GM23248 (cell line): ENCODE measurements around the gene GGA3. TPM values are rescaled to one million over a fixed set of nuclear protein-coding genes. Genes with fewer than 3 reads are reported as not detected.
"Not testable (repeated sequence)": the region's sequence is repeated elsewhere in the genome, so short reads cannot be mapped to it uniquely, and the experiment has no call there.

Source experiments
- DNase-seq: peaks from one replicate; pipeline ENCODE4 v3.0.0-alpha.2; 2015
- H2AFZ ChIP-seq: fragments of 200-600 bp; sonication (generic); 2 replicates; pipeline ENCODE4 v1.6.1; 2016; ENCODE audit warnings: antibody characterized with exemption
- H3F3A ChIP-seq: fragments of 200-600 bp; sonication (generic); 2 replicates; pipeline ENCODE4 v1.6.1; 2016; ENCODE audit warnings: mild to moderate bottlenecking, antibody characterized with exemption, mixed run types; ENCODE audit not compliant: insufficient read depth
- H3K27ac ChIP-seq: fragments of 200-600 bp; sonication (generic); 2 replicates; pipeline ENCODE4 v1.5.1; 2016; ENCODE audit warnings: mild to moderate bottlenecking
- H3K27me3 ChIP-seq: fragments of 200-600 bp; sonication (generic); replicated peaks from 2 replicates; pipeline ENCODE4 v1.6.1; 2016; ENCODE audit warnings: mild to moderate bottlenecking; ENCODE audit not compliant: insufficient read depth
- H3K36me3 ChIP-seq: fragments of 200-600 bp; sonication (generic); 2 replicates; pipeline ENCODE4 v1.6.1; 2016; ENCODE audit warnings: low read depth, mild to moderate bottlenecking
- H3K4me1 ChIP-seq: fragments of 200-600 bp; sonication (generic); 2 replicates; pipeline ENCODE4 v1.6.1; 2016; ENCODE audit warnings: mild to moderate bottlenecking; ENCODE audit not compliant: insufficient read depth
- H3K4me2 ChIP-seq: fragments of 200-600 bp; sonication (generic); one replicate; pipeline ENCODE4 v1.6.1; 2016; ENCODE audit warnings: mild to moderate bottlenecking; ENCODE audit not compliant: unreplicated experiment
- H3K4me3 ChIP-seq: fragments of 200-600 bp; sonication (generic); 2 replicates; pipeline ENCODE4 v1.5.1; 2016; ENCODE audit warnings: mild to moderate bottlenecking
- H3K79me2 ChIP-seq: fragments of 200-600 bp; sonication (generic); 2 replicates; pipeline ENCODE4 v1.6.1; 2016; ENCODE audit warnings: mild to moderate bottlenecking; ENCODE audit not compliant: insufficient read depth
- H3K9ac ChIP-seq: fragments of 200-600 bp; sonication (generic); 2 replicates; pipeline ENCODE4 v1.6.1; 2016; ENCODE audit warnings: mild to moderate bottlenecking
- H3K9me2 ChIP-seq: fragments of 200-600 bp; sonication (generic); 2 replicates; pipeline ENCODE4 v1.6.1; 2016; ENCODE audit warnings: mixed run types, mild to moderate bottlenecking, moderate library complexity; ENCODE audit not compliant: insufficient read depth
- H3K9me3 ChIP-seq: fragments of 200-600 bp; sonication (generic); one replicate; pipeline ENCODE4 v1.6.1; 2017; ENCODE audit warnings: low read depth
- H4K20me1 ChIP-seq: fragments of 200-600 bp; sonication (generic); 2 replicates; pipeline ENCODE4 v1.6.0; 2016; ENCODE audit not compliant: insufficient read depth
- EZH2 ChIP-seq: fragments of 200-600 bp; sonication (generic); IDR thresholded peaks from 2 replicates; pipeline ENCODE4 v1.6.1; 2018; ENCODE audit warnings: antibody characterized with exemption, mild to moderate bottlenecking; ENCODE audit not compliant: insufficient read depth, poor library complexity, severe bottlenecking
- EZH2phosphoT487 ChIP-seq: fragments of 200-600 bp; sonication (generic); IDR thresholded peaks from 2 replicates; pipeline ENCODE4 v1.6.1; 2018; ENCODE audit warnings: antibody characterized with exemption, moderate library complexity, mild to moderate bottlenecking, low read depth; ENCODE audit not compliant: insufficient read depth
- WGBS, 2 experiments: methylation state at CpG; one replicate each; pipeline ENCODE4 v1.1.6; 2015 to 2017; ENCODE audit warnings: low lambda C conversion rate in 2 of 2, low coverage in 1 of 2; ENCODE audit errors: missing lambda C conversion rate in 2 of 2; 5-methylcytosine and 5-hydroxymethylcytosine counted together
- in situ Hi-C: fragments of 300-500 bp; cut with MboI; formaldehyde crosslinking; loops from 2 replicates; pipeline ENCODE4 v1.15.0; 2020
- polyA plus RNA-seq: library from polyadenylated mRNA; unstranded; fragments of >200 nt; fragmentation: Nextera tagmentation; extraction: Ambion mirVana; gene quantifications from 2 replicates; pipeline ENCODE4 v1.2.1, GENCODE V29; 2016
- total RNA-seq: library from RNA; depleted of rRNA; stranded (reverse); fragments of >200 nt; shearing (Covaris generic); gene quantifications from 2 replicates; pipeline ENCODE4 v1.2.3, GENCODE V29; 2014

GGA3 gene
- total and polyA plus RNA-seq, 2 experiments from 2014 or later = 12.1 to 16.0 TPM

- Histone ChIP-seq H3K27ac (no peak overlapping the region), H3K79me2 (no peaks in the 10 kb centered on the region), H3K4me1 (no peaks in the 10 kb centered on the region), H3K9me3 (no peaks in the 10 kb centered on the region), H3F3A (no peaks in the 10 kb centered on the region), H3K9ac (no peak overlapping the region), H2AFZ (no peak overlapping the region), H3K4me3 (no peak overlapping the region), H3K27me3 (no peaks in the 10 kb centered on the region), H3K36me3 (no peaks in the 10 kb centered on the region; the same call in 1 of the 2 replicates), H3K4me2 (no peak overlapping the region), H3K9me2 (no peaks in the 10 kb centered on the region), H4K20me1 (no peaks in the 10 kb centered on the region)
- WGBS, 2 experiments = 86 to 89% methylated on average over 9 of the region's 9 CpGs
- no peak for DNase-seq
- in situ Hi-C loops = no loop called here
- TF ChIP-seq EZH2phosphoT487 (no peak), EZH2 (no peak)
These were observed 25.8 kb upstream of the GGA3 start for GRCh38 chr17:75287221-75287620.

- TF ChIP-seq EZH2phosphoT487 (no peak), EZH2 (no peak)
These were observed 23.7 kb upstream of the GGA3 start for GRCh38 chr17:75285123-75285522.

GRCh38 chr17:75280189-75280588 lies 18.8 kb upstream of the GGA3 start:
- H2AFZ ChIP-seq, H3K4me3 ChIP-seq, H3K27ac ChIP-seq, H3K9ac ChIP-seq, H3K9me3 ChIP-seq, in situ Hi-C loops, H3K4me2 ChIP-seq, H3K79me2 ChIP-seq, H3F3A ChIP-seq, H3K9me2 ChIP-seq, H3K27me3 ChIP-seq, H3K36me3 ChIP-seq, H4K20me1 ChIP-seq: not testable (repeated sequence)
- peak; percentile 36 for DNase-seq
- WGBS, 2 experiments = 93 to 98% methylated on average over 4 of the region's 4 CpGs
- H3K4me1 ChIP-seq = peaks cover 13% of the 10 kb centered on the region

More at GRCh38 chr17:75285123-75285522, 23.7 kb upstream of the GGA3 start:
- 78 to 79% methylated on average over 6 of the region's 6 CpGs for WGBS, 2 experiments
- H4K20me1 ChIP-seq = no peaks in the 10 kb centered on the region
- no peaks in the 10 kb centered on the region for H3K9me3 ChIP-seq
- H3K4me1 ChIP-seq = no peaks in the 10 kb centered on the region
- in situ Hi-C loops = no loop called here
- H2AFZ ChIP-seq = no peak overlapping the region
- H3K36me3 ChIP-seq = no peaks in the 10 kb centered on the region; the same call in 1 of the 2 replicates
- no peaks in the 10 kb centered on the region for H3K79me2 ChIP-seq
- no peaks in the 10 kb centered on the region for H3K27me3 ChIP-seq
- H3K9ac ChIP-seq = no peak overlapping the region
- H3F3A ChIP-seq = no peaks in the 10 kb centered on the region
- no peaks in the 10 kb centered on the region for H3K9me2 ChIP-seq
- no peak overlapping the region for H3K4me2 ChIP-seq
- no peak overlapping the region for H3K27ac ChIP-seq
- H3K4me3 ChIP-seq = no peak overlapping the region
- DNase-seq = no peak

GRCh38 chr17:75277664-75278071 lies 16.3 kb upstream of the GGA3 start:
- in situ Hi-C loops = no loop called here
- Histone ChIP-seq H2AFZ (peak overlapping the region; percentile 54), H3K27ac (peak overlapping the region; percentile 11; the same call in 1 of the 2 replicates), H3K9me2 (no peaks in the 10 kb centered on the region), H3K36me3 (no peaks in the 10 kb centered on the region; the same call in 1 of the 2 replicates), H3K9me3 (no peaks in the 10 kb centered on the region), H3F3A (no peaks in the 10 kb centered on the region; the same call in 1 of the 2 replicates), H3K4me3 (no peak overlapping the region), H4K20me1 (no peaks in the 10 kb centered on the region), H3K4me1 (peaks cover 26% of the 10 kb centered on the region), H3K79me2 (no peaks in the 10 kb centered on the region), H3K9ac (no peak overlapping the region), H3K4me2 (peak overlapping the region; percentile 33), H3K27me3 (no peaks in the 10 kb centered on the region)
- no peak for TF ChIP-seq EZH2phosphoT487
- no peak for TF ChIP-seq EZH2
- DNase-seq = peak; percentile 70
- WGBS, 2 experiments = 14 to 43% methylated on average over 6 of the region's 6 CpGs

- H3K9me3 ChIP-seq = no peaks in the 10 kb centered on the region
- H3K27me3 ChIP-seq = no peaks in the 10 kb centered on the region
- H3K4me1 ChIP-seq = peaks cover 40% of the 10 kb centered on the region
- H3K27ac ChIP-seq = peak overlapping the region; percentile 39
- TF ChIP-seq EZH2phosphoT487 (no peak), EZH2 (no peak)
- no peak overlapping the region for H2AFZ ChIP-seq
- no peaks in the 10 kb centered on the region for H3K79me2 ChIP-seq
- H3K36me3 ChIP-seq = no peaks in the 10 kb centered on the region
- in situ Hi-C loops = no loop called here
- 48% methylated on average over 7 of the region's 7 CpGs for WGBS, 2 experiments
- H3F3A ChIP-seq = peaks cover 13% of the 10 kb centered on the region
- H4K20me1 ChIP-seq = no peaks in the 10 kb centered on the region
- peak overlapping the region; percentile 14 for H3K4me2 ChIP-seq
- no peak overlapping the region for H3K4me3 ChIP-seq
- H3K9me2 ChIP-seq = no peaks in the 10 kb centered on the region
- peak; percentile 88 for DNase-seq
- no peak overlapping the region for H3K9ac ChIP-seq
These were observed 12.7 kb upstream of the GGA3 start for GRCh38 chr17:75273977-75274708.
